Activated B cell treated with CpG ODN at 0.5 μM for 24 hours (primary cell): Measurements from ENCODE around the gene POLR3C. TPM values are rescaled to one million over a fixed set of nuclear protein-coding genes. Genes with fewer than 3 reads are reported as not detected.

Experiments
- ATAC-seq: fragments of 200-7000 bp; cut with Tn5 transposase; one replicate; pipeline ENCODE4 v1.10.0; 2021; ENCODE audit warnings: low read depth, mild to moderate bottlenecking, moderate library complexity
- CTCF ChIA-PET: fragments of 350-600 bp; sonication (Branson Sonifier 250); formaldehyde crosslinking; loops from one replicate; lab custom pipeline; 2021; ENCODE audit warnings: antibody characterized with exemption; lab: Charles Lee
- POLR2A ChIA-PET: fragments of 350-600 bp; sonication (Branson Sonifier 250); formaldehyde crosslinking; loops from one replicate; lab custom pipeline; 2021; ENCODE audit warnings: antibody characterized with exemption; lab: Charles Lee
- DNase-seq: peaks from one replicate; pipeline ENCODE4 v3.0.0; 2022
- H3K27ac Mint-ChIP-seq: one replicate; pipeline ENCODE4 v1.8.0; 2020; ENCODE audit warnings: mixed read lengths
- H3K27me3 Mint-ChIP-seq: one replicate; pipeline ENCODE4 v1.8.0; 2021; ENCODE audit warnings: mixed read lengths
- H3K36me3 Mint-ChIP-seq: one replicate; pipeline ENCODE4 v1.8.0; 2021; ENCODE audit warnings: low read depth, mixed read lengths
- H3K4me1 Mint-ChIP-seq: one replicate; pipeline ENCODE4 v1.8.0; 2021; ENCODE audit warnings: mixed read lengths
- H3K4me3 Mint-ChIP-seq: one replicate; pipeline ENCODE4 v1.8.0; 2020; ENCODE audit warnings: mild to moderate bottlenecking, mixed read lengths
- H3K9me3 Mint-ChIP-seq: one replicate; pipeline ENCODE4 v1.8.0; 2020; ENCODE audit warnings: mixed read lengths
- CTCF ChIP-seq: fragments of 200-600 bp; IDR thresholded peaks from one replicate; pipeline ENCODE4 v1.8.0; 2022; ENCODE audit warnings: antibody characterized with exemption, mild to moderate bottlenecking
- intact Hi-C: fragments of 100-400 bp; cut with micrococcal nuclease; formaldehyde crosslinking; loops from one replicate; pipeline ENCODE4 v1.15.1; 2024
- total RNA-seq: library from RNA; stranded (reverse); gene quantifications from 2 replicates; pipeline ENCODE4 v1.2.3, GENCODE V29; 2022

POLR3C gene
- total RNA-seq, 1 donor from 2014 or later, result 51.2 TPM

- DNase-seq (no peak), ATAC-seq (no peak)
- Mint-ChIP-seq H3K9me3 (no peaks in the 10 kb centered on the region), H3K36me3 (no peaks in the 10 kb centered on the region), H3K4me1 (peaks cover 11% of the 10 kb centered on the region), H3K27ac (no peak overlapping the region), H3K27me3 (peaks cover 18% of the 10 kb centered on the region), H3K4me3 (no peak overlapping the region)
- no peak for TF ChIP-seq CTCF
- POLR2A ChIA-PET, result interaction anchor here (1.3 kb wide), 1 partner anchor 9 kb away, joined by 5 read pairs; the partner anchor contains the start of gene PIAS3
- CTCF ChIA-PET, result interaction anchor here (0.9 to 1.2 kb wide), 2 partner anchors 9 to 21 kb away, joined by 3 read pairs; no protein-coding TSS in a partner anchor
- intact Hi-C loops, result no loop called here
These were observed 44.2 kb downstream of the POLR3C start for GRCh38 chr1:145868232-145868631.

- Mint-ChIP-seq H3K4me3 (peak overlapping the region; percentile 83), H3K9me3 (no peaks in the 10 kb centered on the region), H3K4me1 (peaks cover 11% of the 10 kb centered on the region), H3K36me3 (no peaks in the 10 kb centered on the region), H3K27me3 (peaks cover 28% of the 10 kb centered on the region), H3K27ac (no peak overlapping the region)
- TF ChIP-seq CTCF, result no peak
- DNase-seq, result peak; percentile 45
- CTCF ChIA-PET, result interaction anchor here (0.6 to 2.9 kb wide), 4 partner anchors 13 to 142 kb away, joined by 3 to 15 read pairs (median 6); partner anchors contain the start of genes NUDT17 and PIAS3
- ATAC-seq, result peak; percentile 81
- POLR2A ChIA-PET, result interaction anchor here (0.7 to 3.2 kb wide), 5 partner anchors 13 to 55 kb away, joined by 3 to 26 read pairs (median 9); partner anchors contain the start of genes ANKRD35, NUDT17, PEX11B and PIAS3
- intact Hi-C loops, result loop anchor here (1.0 kb wide), 1 partner anchor 9 kb away; no protein-coding TSS in a partner anchor
These were observed 48.3 kb downstream of the POLR3C start for GRCh38 chr1:145871994-145872924.

GRCh38 chr1:145874646-145875045 lies 50.6 kb downstream of the POLR3C start:
- no peak for ATAC-seq
- no peak overlapping the region for H3K27ac Mint-ChIP-seq
- no peak for DNase-seq
- H3K4me3 Mint-ChIP-seq, result no peak overlapping the region
- no peaks in the 10 kb centered on the region for H3K36me3 Mint-ChIP-seq
- no peaks in the 10 kb centered on the region for H3K9me3 Mint-ChIP-seq
- TF ChIP-seq CTCF, result no peak
- H3K27me3 Mint-ChIP-seq, result peaks cover 23% of the 10 kb centered on the region
- CTCF ChIA-PET, result no interaction called here
- H3K4me1 Mint-ChIP-seq, result peaks cover 11% of the 10 kb centered on the region
- intact Hi-C loops, result no loop called here
- POLR2A ChIA-PET, result interaction anchor here (0.7 kb wide), 1 partner anchor 18 kb away, joined by 3 read pairs; no protein-coding TSS in a partner anchor

GRCh38 chr1:145877923-145878486 lies 54.0 kb downstream of the POLR3C start:
- POLR2A ChIA-PET, result no interaction called here
- intact Hi-C loops, result no loop called here

More at GRCh38 chr1:145877923-145878486, 54.0 kb downstream of the POLR3C start:
- no peaks in the 10 kb centered on the region for H3K9me3 Mint-ChIP-seq
- ATAC-seq (no peak), DNase-seq (no peak)
- CTCF ChIA-PET, result no interaction called here
- no peak for TF ChIP-seq CTCF
- no peaks in the 10 kb centered on the region for H3K36me3 Mint-ChIP-seq
- peaks cover 3% of the 10 kb centered on the region for H3K4me1 Mint-ChIP-seq
- H3K4me3 Mint-ChIP-seq, result no peak overlapping the region
- H3K27me3 Mint-ChIP-seq, result peaks cover 23% of the 10 kb centered on the region
- H3K27ac Mint-ChIP-seq, result no peak overlapping the region
